AG09319 (cell line): ENCODE results near the gene GALNT17.

Source experiments
- DNase-seq: peaks from one replicate; pipeline ENCODE4 v3.0.0-alpha.2; 2010; ENCODE audit warnings: low read depth; ENCODE audit errors: extremely low read depth
- TF ChIP-seq, protein P1 (sequence below): IDR thresholded peaks from 2 replicates; pipeline ENCODE4 v1.5.1; 2011; ENCODE audit warnings: low read depth, mild to moderate bottlenecking, inconsistent platforms, low read length, moderate library complexity

Gene GALNT17

DNA sequence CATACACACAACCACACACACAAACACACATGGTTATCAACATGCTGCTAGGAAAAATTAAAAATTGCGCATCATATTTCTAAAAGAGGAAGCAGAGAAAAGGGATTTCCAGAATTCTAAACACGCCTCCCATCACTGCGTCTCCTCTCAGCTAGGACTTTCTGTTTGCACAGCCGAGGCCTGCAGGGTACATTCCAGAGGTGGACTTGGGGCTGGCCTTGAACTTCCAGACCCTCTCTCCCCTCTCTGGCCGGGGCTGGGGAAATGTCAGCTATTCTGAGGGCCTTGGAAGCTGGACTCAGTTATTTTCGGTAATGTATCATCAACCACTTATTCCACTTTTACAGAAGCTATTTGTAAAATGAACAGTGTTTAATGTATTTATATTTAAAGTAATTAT is 168.7 kb downstream of the GALNT17 start:
- TF ChIP-seq, protein P1, sequence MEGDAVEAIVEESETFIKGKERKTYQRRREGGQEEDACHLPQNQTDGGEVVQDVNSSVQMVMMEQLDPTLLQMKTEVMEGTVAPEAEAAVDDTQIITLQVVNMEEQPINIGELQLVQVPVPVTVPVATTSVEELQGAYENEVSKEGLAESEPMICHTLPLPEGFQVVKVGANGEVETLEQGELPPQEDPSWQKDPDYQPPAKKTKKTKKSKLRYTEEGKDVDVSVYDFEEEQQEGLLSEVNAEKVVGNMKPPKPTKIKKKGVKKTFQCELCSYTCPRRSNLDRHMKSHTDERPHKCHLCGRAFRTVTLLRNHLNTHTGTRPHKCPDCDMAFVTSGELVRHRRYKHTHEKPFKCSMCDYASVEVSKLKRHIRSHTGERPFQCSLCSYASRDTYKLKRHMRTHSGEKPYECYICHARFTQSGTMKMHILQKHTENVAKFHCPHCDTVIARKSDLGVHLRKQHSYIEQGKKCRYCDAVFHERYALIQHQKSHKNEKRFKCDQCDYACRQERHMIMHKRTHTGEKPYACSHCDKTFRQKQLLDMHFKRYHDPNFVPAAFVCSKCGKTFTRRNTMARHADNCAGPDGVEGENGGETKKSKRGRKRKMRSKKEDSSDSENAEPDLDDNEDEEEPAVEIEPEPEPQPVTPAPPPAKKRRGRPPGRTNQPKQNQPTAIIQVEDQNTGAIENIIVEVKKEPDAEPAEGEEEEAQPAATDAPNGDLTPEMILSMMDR, result no peak
- no peak for DNase-seq

DNA sequence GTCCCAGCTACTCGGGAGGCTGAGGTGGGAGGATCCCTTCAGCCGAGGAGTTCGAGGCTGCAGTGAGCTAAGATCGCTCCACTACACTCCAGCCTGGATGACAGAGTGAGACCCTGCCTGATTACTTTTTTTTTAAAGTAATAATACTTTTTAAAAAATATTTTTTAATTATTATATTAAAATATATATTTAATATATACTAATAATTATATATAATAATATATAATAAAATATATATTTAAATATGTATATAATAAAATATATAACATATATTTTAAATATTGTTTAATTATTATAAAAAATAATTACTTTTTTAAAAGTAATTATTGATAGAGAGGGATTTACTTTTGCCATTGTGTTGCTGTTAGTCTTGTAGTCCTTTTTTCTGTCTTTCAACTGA is 169.2 kb downstream of the GALNT17 start:
- DNase-seq, result no peak
- TF ChIP-seq, protein P1, result no peak

DNA sequence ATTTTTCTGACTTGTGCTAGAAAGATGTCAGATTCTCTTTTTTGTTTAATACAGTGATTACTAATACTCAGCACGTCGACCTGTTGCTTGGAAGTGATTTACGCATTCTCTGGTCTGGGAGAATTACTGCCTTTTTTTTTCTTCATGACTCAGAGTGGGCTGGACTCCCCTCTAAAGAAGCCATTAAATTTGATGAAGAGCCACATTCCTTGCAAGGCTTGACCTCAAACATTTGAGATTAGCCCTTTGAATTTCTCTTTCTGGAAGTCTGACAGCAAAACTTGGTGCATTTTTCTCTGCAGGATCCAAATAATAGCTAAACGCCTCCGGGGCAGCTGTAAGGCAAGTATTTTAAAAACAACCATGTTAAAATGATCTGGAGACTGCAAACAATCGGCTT is 171.6 kb downstream of the GALNT17 start:
- no peak for DNase-seq

DNA sequence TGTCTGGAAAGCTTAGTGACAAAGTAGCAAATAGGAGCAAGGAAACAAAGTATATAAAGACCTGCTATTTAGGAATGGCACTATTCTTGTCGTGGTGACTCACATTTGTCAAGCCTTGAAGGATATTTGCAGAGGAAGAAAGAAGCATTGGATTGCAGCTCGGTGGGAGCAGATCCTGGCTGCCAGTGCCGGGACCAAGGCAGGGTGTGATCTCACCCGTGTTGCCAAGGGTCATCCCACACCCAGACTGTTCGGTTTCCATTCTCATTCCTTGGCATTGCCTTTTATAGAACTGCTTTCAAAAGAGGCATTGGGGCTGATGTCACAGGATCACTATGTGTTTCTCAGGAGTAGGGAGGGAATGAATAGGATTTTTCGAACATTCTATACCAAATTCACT is 176.2 kb downstream of the GALNT17 start:
- TF ChIP-seq, protein P1, result no peak
- DNase-seq, result no peak

More for the DNA sequence above, 171.6 kb downstream of the GALNT17 start:
- TF ChIP-seq, protein P1, result no peak

DNA sequence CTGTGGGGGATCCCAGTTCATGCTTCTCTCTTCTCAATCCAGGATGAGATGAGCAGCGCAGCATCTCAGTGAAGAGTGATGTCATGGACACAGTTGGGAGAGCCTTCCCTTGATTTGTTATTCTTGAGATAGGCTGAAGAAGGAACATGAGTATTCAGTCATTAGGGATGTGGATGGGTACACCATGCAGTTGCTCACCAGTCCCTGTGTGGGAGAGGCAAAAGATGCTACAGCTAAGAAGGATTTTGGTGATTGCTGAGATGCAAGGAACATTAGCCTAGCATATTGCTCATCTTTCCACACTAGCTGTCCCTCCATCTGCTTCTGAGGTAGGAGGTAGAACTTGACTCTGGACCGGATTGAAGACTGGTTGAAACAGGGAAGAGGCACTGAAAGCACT is 179.6 kb downstream of the GALNT17 start:
- TF ChIP-seq, protein P1, result no peak
- DNase-seq, result no peak

DNA sequence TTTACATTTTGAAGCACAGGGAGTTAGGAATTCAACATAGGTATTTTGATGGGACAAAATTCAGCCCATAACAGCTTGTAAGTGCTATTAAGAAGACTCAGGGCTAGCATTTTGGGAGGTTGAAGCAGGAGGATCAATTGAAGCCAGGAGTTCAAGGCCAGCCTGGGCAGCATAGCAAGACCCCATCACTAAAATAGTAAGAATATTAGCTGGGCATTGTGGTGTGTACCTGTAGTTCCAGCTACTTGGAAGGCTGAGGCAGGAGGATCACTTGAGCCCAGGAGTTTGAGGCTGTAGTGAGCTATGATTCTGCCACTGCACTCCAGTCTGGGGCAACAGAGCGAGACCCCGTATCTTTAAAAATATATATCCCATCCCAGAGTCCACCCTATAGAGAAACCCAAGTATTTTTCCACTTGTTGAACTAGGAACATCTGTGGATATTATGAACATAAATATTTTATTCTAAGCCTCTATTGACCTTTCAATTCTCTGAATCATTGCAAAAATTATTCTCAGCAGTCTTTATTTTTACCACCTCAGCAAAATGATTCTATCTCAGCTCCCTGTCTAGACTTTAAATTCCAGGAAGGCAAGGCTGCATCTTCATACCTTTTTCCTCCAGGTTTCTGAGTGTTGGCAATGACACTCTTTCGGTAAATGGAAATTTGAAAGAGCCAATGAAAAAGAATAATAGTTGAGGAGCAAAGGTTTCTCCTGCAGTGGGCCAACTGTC is 181.0 kb downstream of the GALNT17 start:
- no peak for DNase-seq
- TF ChIP-seq, protein P1, result no peak

DNA sequence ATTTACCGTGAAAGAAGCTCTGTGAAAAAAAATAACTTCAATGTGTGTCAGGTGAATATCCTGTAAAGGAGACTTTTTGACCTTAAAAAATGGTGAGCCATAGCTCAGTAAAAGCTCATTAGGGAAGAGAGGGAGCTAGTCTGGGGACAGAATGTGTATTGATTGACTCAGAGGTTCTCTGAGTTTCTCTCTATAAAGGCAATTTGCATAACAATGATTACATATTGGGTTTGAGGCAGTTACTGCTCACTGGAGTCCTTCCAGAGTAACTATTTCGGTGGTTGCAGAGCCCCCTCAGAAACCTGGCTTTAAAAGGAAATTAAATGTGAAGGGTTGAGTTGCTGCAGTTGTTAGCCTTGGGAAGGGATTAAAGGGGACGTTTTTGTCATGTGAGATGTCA is 181.6 kb downstream of the GALNT17 start:
- no peak for DNase-seq
- TF ChIP-seq, protein P1, result no peak
